Thoracic aorta endothelial cell (primary cell): Measurements from ENCODE around the gene TSNAXIP1. TPM values are rescaled to one million over a fixed set of nuclear protein-coding genes. Genes with fewer than 3 reads are reported as not detected.

Experiments
- small RNA-seq: library from RNA; depleted of rRNA; stranded (forward); fragments of <200 nt; gene quantifications from one replicate; pipeline ENCODE3, GENCODE V24; 2012
- total RNA-seq: library from RNA; depleted of rRNA; stranded (reverse); fragments of >200 nt; gene quantifications from 2 replicates; pipeline ENCODE4 v1.2.3, GENCODE V29; 2012

Gene TSNAXIP1
- total RNA-seq, result 0.13 and 0.14 TPM in 2 replicates

GRCh38 chr16:67806428-67807147 is at the start of gene TSNAXIP1, which contains the start of gene RANBP10:
TSS of gene TSNAXIP1 (plus strand) at chr16:67806889. CDS start at chr16:67807150, 261 bp downstream.
TSS of gene RANBP10 (minus strand) at chr16:67806560. CDS start at chr16:67806536, 24 bp downstream.

GRCh38 chr16:67841816-67842508 is 35.3 kb downstream of the TSNAXIP1 start, which contains the start of gene THAP11:
TSS of gene THAP11 (plus strand) at chr16:67842320. CDS start at chr16:67842555, 235 bp downstream.

GRCh38 chr16:67846320-67847063 is 39.8 kb downstream of the TSNAXIP1 start, which contains the start of gene NUTF2:
TSS of gene NUTF2 (plus strand) at chr16:67846933. CDS start at chr16:67865131, 18,198 bp downstream.

GRCh38 chr16:67847064-67847861 is 40.6 kb downstream of the TSNAXIP1 start, which contains the start of gene CENPT:
TSS of gene CENPT (minus strand) at chr16:67847693. CDS start at chr16:67833859, 13,834 bp downstream.

GRCh38 chr16:67872631-67873434 is 66.1 kb downstream of the TSNAXIP1 start, which contains the start of gene EDC4:
TSS of gene EDC4 (plus strand) at chr16:67873052. CDS start at chr16:67873262, 210 bp downstream.

Small RNA genes within 50 kb of the gene (small RNA-seq; reads per million reads assigned to genes)
- gene AC040162.2, result not detected

Other genes with a start within 250 kb of the TSNAXIP1 start
- gene CTCF, start 244.4 kb upstream of the TSNAXIP1 start, total RNA-seq, result 51.0 and 51.2 TPM in 2 replicates
- gene CARMIL2, start 161.7 kb upstream of the TSNAXIP1 start, total RNA-seq, result 0.86 and 1.2 TPM in 2 replicates
- 19.1 and 27.1 TPM in 2 replicates for gene ACD, start 146.6 kb upstream of the TSNAXIP1 start, total RNA-seq
- 2.7 and 3.3 TPM in 2 replicates for gene PARD6A, start 145.9 kb upstream of the TSNAXIP1 start, total RNA-seq
- 8.2 and 11.7 TPM in 2 replicates for gene ENKD1, start 140.1 kb upstream of the TSNAXIP1 start, total RNA-seq
- 1.1 and 2.0 TPM in 2 replicates for gene C16orf86, start 140.1 kb upstream of the TSNAXIP1 start, total RNA-seq
- gene GFOD2, start 87.6 kb upstream of the TSNAXIP1 start, total RNA-seq, result 33.9 and 35.1 TPM in 2 replicates
- 9.7 and 12.0 TPM in 2 replicates for gene RANBP10, start 329 bp upstream of the TSNAXIP1 start, total RNA-seq
- gene THAP11, start 35.4 kb downstream of the TSNAXIP1 start, total RNA-seq, result 21.8 and 27.1 TPM in 2 replicates
- 217 and 277 TPM in 2 replicates for gene NUTF2, start 40.0 kb downstream of the TSNAXIP1 start, total RNA-seq
- 29.0 and 31.2 TPM in 2 replicates for gene CENPT, start 40.8 kb downstream of the TSNAXIP1 start, total RNA-seq
- gene EDC4, start 66.2 kb downstream of the TSNAXIP1 start, total RNA-seq, result 62.9 and 64.6 TPM in 2 replicates
- gene NRN1L, start 78.0 kb downstream of the TSNAXIP1 start, total RNA-seq, result 0.66 TPM in 1 of 2 replicates, not detected in the other
- gene PSKH1, start 86.4 kb downstream of the TSNAXIP1 start, total RNA-seq, result 13.6 and 16.9 TPM in 2 replicates
- 0.57 TPM in 1 of 2 replicates, not detected in the other for gene CTRL, start 125.0 kb downstream of the TSNAXIP1 start, total RNA-seq
- gene PSMB10, start 130.0 kb downstream of the TSNAXIP1 start, total RNA-seq, result 22.0 and 25.1 TPM in 2 replicates
- gene LCAT, start 137.2 kb downstream of the TSNAXIP1 start, total RNA-seq, result 4.3 and 5.0 TPM in 2 replicates
- gene SLC12A4, start 161.7 kb downstream of the TSNAXIP1 start, total RNA-seq, result 47.2 and 53.5 TPM in 2 replicates
- not detected in 2 replicates for gene DPEP3, start 173.6 kb downstream of the TSNAXIP1 start, total RNA-seq
- 0.22 TPM in 1 of 2 replicates, not detected in the other for gene DPEP2, start 192.6 kb downstream of the TSNAXIP1 start, total RNA-seq
- not detected in 2 replicates for gene DPEP2NB, start 209.0 kb downstream of the TSNAXIP1 start, total RNA-seq
- 13.4 and 14.4 TPM in 2 replicates for gene DDX28, start 216.3 kb downstream of the TSNAXIP1 start, total RNA-seq
- gene DUS2, start 216.4 kb downstream of the TSNAXIP1 start, total RNA-seq, result 19.1 and 19.7 TPM in 2 replicates